ENCODE measurements around the gene KLHL3. TPM values are rescaled to one million over a fixed set of nuclear protein-coding genes. Genes with fewer than 3 reads are reported as not detected.

KLHL3 gene
- total RNA-seq, 1 experiment from 2014 or later, result 15.7 TPM

DNA sequence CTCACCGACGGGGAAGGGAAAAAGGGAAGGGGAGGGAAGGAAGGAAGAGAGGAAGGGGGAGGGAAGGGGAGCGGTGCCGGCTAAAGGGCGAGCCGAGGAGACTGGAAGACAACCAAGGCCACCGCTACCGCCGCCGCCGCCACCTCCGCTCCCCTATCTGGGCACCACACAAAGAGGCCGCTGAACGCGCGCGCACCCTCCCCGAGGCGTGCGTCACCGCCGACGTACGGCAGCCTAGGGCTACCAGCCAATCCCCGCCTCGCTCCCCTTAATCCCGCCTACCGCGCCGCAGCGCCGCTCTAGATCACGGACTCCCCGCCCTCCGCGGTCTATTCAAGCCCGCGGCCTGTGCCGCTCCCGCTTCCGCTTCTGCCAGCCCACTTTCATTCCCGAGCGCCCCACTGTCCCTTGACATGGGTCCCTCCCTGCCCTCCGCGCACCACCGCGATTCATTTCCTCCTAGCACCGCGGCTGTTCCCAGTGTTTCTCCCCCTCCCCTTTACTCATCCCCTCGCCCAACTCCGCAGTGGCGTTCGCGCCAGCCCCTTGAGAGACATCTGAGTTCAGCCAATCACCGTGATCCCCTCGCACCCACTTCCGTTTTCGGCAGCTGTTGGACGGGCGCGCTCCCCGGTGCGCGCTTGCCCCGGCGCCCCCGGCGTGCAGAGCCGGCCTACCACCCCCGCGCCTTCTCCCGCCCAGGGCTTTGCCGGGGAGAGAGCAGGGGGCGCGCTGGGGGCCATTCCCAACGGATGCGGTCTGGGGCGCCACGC is 18.5 kb upstream of the KLHL3 start, which contains the start of gene HNRNPA0:
TSS of gene HNRNPA0 (minus strand) at position 176 of the 773 bp plus-strand sequence. CDS start 297 bp downstream, outside the sequence.
- Mint-ChIP-seq H3K27ac (peak within 1 kb of the TSS; percentile 100), H3K4me3 (peak within 1 kb of the TSS; percentile 95), H3K27me3 (ENCODE audit: low read depth) (peaks cover 29% of the 10 kb centered on the region), H3K9me3 (no peaks in the 10 kb centered on the region), H3K4me1 (peaks cover 23% of the 10 kb centered on the region), H3K36me3 (peaks cover 19% of the 10 kb centered on the region)
- POLR2A ChIA-PET, result interaction anchor here (2.2 to 3.8 kb wide), 2 partner anchors 18 to 135 kb away, joined by 8 to 20 read pairs; partner anchors contain the start of genes KLHL3 and PKD2L2
- ATAC-seq (peak; percentile 92), DNase-seq (ENCODE audit: low spot score) (peak; percentile 96)
- CTCF ChIA-PET, result interaction anchor here (1.0 to 1.7 kb wide), 6 partner anchors 12 to 125 kb away, joined by 5 to 14 read pairs (median 8); no protein-coding TSS in a partner anchor
- TF ChIP-seq, protein P1, sequence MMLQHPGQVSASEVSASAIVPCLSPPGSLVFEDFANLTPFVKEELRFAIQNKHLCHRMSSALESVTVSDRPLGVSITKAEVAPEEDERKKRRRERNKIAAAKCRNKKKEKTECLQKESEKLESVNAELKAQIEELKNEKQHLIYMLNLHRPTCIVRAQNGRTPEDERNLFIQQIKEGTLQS (CRISPR knock-in tag; conservative IDR thresholded peaks at IDR 0.05), result no peak
- no peak for TF ChIP-seq SOX15 (CRISPR knock-in tag; IDR thresholded peaks at IDR 0.05)
- TF ChIP-seq OVOL2 (CRISPR knock-in tag; IDR thresholded peaks at IDR 0.05; ENCODE audit: borderline replicate concordance), result no peak
- peak; percentile 85; the same call in 1 of the 2 replicates for TF ChIP-seq KAT7 (CRISPR knock-in tag; IDR thresholded peaks at IDR 0.05; ENCODE audit: borderline replicate concordance)
- TF ChIP-seq, protein P2, sequence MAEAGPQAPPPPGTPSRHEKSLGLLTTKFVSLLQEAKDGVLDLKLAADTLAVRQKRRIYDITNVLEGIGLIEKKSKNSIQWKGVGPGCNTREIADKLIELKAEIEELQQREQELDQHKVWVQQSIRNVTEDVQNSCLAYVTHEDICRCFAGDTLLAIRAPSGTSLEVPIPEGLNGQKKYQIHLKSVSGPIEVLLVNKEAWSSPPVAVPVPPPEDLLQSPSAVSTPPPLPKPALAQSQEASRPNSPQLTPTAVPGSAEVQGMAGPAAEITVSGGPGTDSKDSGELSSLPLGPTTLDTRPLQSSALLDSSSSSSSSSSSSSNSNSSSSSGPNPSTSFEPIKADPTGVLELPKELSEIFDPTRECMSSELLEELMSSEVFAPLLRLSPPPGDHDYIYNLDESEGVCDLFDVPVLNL (CRISPR knock-in tag; IDR thresholded peaks at IDR 0.05; ENCODE audit: borderline replicate concordance, low read depth), result peak; percentile 85
- TF ChIP-seq, protein P3, sequence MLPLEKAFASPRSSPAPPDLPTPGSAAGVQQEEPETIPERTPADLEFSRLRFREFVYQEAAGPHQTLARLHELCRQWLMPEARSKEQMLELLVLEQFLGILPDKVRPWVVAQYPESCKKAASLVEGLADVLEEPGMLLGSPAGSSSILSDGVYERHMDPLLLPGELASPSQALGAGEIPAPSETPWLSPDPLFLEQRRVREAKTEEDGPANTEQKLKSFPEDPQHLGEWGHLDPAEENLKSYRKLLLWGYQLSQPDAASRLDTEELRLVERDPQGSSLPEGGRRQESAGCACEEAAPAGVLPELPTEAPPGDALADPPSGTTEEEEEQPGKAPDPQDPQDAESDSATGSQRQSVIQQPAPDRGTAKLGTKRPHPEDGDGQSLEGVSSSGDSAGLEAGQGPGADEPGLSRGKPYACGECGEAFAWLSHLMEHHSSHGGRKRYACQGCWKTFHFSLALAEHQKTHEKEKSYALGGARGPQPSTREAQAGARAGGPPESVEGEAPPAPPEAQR (CRISPR knock-in tag; IDR thresholded peaks at IDR 0.05), result no peak
- TF ChIP-seq FOXJ3 (CRISPR knock-in tag; IDR thresholded peaks at IDR 0.05; ENCODE audit: borderline replicate concordance), result no peak
- TF ChIP-seq, protein P4, sequence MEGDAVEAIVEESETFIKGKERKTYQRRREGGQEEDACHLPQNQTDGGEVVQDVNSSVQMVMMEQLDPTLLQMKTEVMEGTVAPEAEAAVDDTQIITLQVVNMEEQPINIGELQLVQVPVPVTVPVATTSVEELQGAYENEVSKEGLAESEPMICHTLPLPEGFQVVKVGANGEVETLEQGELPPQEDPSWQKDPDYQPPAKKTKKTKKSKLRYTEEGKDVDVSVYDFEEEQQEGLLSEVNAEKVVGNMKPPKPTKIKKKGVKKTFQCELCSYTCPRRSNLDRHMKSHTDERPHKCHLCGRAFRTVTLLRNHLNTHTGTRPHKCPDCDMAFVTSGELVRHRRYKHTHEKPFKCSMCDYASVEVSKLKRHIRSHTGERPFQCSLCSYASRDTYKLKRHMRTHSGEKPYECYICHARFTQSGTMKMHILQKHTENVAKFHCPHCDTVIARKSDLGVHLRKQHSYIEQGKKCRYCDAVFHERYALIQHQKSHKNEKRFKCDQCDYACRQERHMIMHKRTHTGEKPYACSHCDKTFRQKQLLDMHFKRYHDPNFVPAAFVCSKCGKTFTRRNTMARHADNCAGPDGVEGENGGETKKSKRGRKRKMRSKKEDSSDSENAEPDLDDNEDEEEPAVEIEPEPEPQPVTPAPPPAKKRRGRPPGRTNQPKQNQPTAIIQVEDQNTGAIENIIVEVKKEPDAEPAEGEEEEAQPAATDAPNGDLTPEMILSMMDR (IDR thresholded peaks at IDR 0.05), result no peak
- TF ChIP-seq, protein P5, sequence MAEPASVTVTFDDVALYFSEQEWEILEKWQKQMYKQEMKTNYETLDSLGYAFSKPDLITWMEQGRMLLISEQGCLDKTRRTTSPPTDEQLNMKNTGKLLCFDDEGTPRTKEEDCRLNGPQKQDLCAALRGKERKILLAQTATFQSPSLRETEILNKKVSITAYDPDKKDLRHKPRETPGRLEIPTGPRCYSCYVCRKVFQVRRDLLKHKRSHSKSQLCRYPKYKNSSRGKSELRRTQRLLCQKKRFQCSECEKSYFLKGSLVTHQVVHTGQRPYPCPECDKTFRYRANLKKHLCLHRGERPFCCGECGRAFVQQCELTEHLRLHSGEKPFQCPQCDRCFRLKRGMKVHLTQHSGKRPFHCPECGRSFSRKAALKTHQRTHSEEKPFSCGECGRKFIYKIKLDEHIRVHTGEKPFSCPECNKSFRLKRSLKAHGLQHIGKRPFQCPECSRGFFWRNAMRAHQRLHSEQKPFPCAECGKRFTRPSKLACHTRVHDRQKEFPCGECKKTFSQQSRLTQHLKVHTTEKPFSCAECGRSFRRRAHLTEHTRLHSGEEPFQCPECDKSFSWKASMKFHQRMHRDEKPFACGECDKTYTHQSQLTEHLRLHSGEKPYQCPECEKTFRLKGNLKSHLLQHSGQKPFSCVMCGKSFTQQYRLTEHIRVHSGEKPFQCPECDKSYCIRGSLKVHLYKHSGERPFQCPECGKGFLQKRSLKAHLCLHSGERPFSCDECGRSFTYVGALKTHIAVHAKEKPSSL (CRISPR knock-in tag; conservative IDR thresholded peaks at IDR 0.05), result no peak
- TF ChIP-seq NFE2L1 (CRISPR knock-in tag; IDR thresholded peaks at IDR 0.05), result peak; percentile 21; the same call in 1 of the 2 replicates
- TF ChIP-seq MXD4 (CRISPR knock-in tag; IDR thresholded peaks at IDR 0.05; ENCODE audit: borderline replicate concordance), result no peak
- TF ChIP-seq CREB1 (CRISPR knock-in tag; IDR thresholded peaks at IDR 0.05), result no peak
- TF ChIP-seq, protein P6, sequence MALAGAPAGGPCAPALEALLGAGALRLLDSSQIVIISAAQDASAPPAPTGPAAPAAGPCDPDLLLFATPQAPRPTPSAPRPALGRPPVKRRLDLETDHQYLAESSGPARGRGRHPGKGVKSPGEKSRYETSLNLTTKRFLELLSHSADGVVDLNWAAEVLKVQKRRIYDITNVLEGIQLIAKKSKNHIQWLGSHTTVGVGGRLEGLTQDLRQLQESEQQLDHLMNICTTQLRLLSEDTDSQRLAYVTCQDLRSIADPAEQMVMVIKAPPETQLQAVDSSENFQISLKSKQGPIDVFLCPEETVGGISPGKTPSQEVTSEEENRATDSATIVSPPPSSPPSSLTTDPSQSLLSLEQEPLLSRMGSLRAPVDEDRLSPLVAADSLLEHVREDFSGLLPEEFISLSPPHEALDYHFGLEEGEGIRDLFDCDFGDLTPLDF (CRISPR knock-in tag; IDR thresholded peaks at IDR 0.05), result 0 out of 2 replicates have a peak, but pooled peaks have one; percentile 63
- TF ChIP-seq ZNF671 (CRISPR knock-in tag; IDR thresholded peaks at IDR 0.05), result no peak
- no peak for TF ChIP-seq ZNF396 (CRISPR knock-in tag; IDR thresholded peaks at IDR 0.05; ENCODE audit: borderline replicate concordance)
- peak; percentile 65; the same call in 1 of the 2 replicates for TF ChIP-seq FOXK1 (CRISPR knock-in tag; IDR thresholded peaks at IDR 0.05)
- TF ChIP-seq ZNF317 (CRISPR knock-in tag; IDR thresholded peaks at IDR 0.05; ENCODE audit: borderline replicate concordance, low read depth), result no peak
- TF ChIP-seq, protein P7, sequence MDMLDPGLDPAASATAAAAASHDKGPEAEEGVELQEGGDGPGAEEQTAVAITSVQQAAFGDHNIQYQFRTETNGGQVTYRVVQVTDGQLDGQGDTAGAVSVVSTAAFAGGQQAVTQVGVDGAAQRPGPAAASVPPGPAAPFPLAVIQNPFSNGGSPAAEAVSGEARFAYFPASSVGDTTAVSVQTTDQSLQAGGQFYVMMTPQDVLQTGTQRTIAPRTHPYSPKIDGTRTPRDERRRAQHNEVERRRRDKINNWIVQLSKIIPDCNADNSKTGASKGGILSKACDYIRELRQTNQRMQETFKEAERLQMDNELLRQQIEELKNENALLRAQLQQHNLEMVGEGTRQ (CRISPR knock-in tag; IDR thresholded peaks at IDR 0.05), result no peak
- no peak for TF ChIP-seq PRRX2 (CRISPR knock-in tag; IDR thresholded peaks at IDR 0.05)
- TF ChIP-seq CREM (CRISPR knock-in tag; IDR thresholded peaks at IDR 0.05), result peak; percentile 44; the same call in 1 of the 2 replicates
- TF ChIP-seq, protein P8, sequence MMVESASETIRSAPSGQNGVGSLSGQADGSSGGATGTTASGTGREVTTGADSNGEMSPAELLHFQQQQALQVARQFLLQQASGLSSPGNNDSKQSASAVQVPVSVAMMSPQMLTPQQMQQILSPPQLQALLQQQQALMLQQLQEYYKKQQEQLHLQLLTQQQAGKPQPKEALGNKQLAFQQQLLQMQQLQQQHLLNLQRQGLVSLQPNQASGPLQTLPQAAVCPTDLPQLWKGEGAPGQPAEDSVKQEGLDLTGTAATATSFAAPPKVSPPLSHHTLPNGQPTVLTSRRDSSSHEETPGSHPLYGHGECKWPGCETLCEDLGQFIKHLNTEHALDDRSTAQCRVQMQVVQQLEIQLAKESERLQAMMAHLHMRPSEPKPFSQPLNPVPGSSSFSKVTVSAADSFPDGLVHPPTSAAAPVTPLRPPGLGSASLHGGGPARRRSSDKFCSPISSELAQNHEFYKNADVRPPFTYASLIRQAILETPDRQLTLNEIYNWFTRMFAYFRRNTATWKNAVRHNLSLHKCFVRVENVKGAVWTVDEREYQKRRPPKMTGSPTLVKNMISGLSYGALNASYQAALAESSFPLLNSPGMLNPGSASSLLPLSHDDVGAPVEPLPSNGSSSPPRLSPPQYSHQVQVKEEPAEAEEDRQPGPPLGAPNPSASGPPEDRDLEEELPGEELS (CRISPR knock-in tag; IDR thresholded peaks at IDR 0.05), result peak; percentile 22; the same call in 1 of the 2 replicates
- TF ChIP-seq, protein P9, sequence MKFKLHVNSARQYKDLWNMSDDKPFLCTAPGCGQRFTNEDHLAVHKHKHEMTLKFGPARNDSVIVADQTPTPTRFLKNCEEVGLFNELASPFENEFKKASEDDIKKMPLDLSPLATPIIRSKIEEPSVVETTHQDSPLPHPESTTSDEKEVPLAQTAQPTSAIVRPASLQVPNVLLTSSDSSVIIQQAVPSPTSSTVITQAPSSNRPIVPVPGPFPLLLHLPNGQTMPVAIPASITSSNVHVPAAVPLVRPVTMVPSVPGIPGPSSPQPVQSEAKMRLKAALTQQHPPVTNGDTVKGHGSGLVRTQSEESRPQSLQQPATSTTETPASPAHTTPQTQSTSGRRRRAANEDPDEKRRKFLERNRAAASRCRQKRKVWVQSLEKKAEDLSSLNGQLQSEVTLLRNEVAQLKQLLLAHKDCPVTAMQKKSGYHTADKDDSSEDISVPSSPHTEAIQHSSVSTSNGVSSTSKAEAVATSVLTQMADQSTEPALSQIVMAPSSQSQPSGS (CRISPR knock-in tag; IDR thresholded peaks at IDR 0.05; ENCODE audit: borderline replicate concordance, low read depth), result no peak
- TF ChIP-seq ATF1 (CRISPR knock-in tag; IDR thresholded peaks at IDR 0.05), result no peak
